Neutrophil (primary cell): Measurements from ENCODE around the gene ENOPH1.
"Not testable (repeated sequence)": the region's sequence is repeated elsewhere in the genome, so short reads cannot be mapped to it uniquely, and the experiment has no call there.

Experiments used
- H3K27ac ChIP-seq: fragments of 200-600 bp; sonication (generic); 2 replicates; pipeline ENCODE4 v1.5.1; 2016; ENCODE audit warnings: mild to moderate bottlenecking, moderate library complexity
- H3K27me3 ChIP-seq: fragments of 200-600 bp; sonication (generic); 2 replicates; pipeline ENCODE4 v1.6.0; 2016; ENCODE audit warnings: mild to moderate bottlenecking
- H3K36me3 ChIP-seq: fragments of 200-600 bp; sonication (generic); 2 replicates; pipeline ENCODE4 v1.5.1; 2017
- H3K4me1 ChIP-seq, 2 experiments: fragments of 200-600 bp in 1 of 2; sonication (generic) in 1 of 2; 1 replicate in 1 of 2; 2 replicates in 1 of 2; pipeline versions ENCODE4 v1.5.1 to v1.6.1; 2013 to 2016; ENCODE audit warnings: low read depth in 1 of 2, low read length in 1 of 2, mild to moderate bottlenecking in 1 of 2, moderate library complexity in 1 of 2; ENCODE audit not compliant: control insufficient read depth in 1 of 2, insufficient read depth in 1 of 2
- H3K4me3 ChIP-seq, 2 experiments: fragments of 200-600 bp in 1 of 2; sonication (generic) in 1 of 2; 1 replicate in 1 of 2; 2 replicates in 1 of 2; pipeline ENCODE4 v1.5.1; 2013 to 2016; ENCODE audit warnings: low read depth in 1 of 2, low read length in 1 of 2, mild to moderate bottlenecking in 1 of 2, moderate library complexity in 1 of 2
- H3K9me3 ChIP-seq: fragments of 200-600 bp; sonication (generic); 2 replicates; pipeline ENCODE4 v1.5.1; 2016
- CTCF ChIP-seq: fragments of 200-600 bp; sonication (generic); IDR thresholded peaks from 2 replicates; pipeline ENCODE4 v1.5.1; 2016; ENCODE audit warnings: antibody characterized with exemption

Gene ENOPH1

GRCh38 chr4:82388405-82388804 lies 42.0 kb upstream of the ENOPH1 start:
- H3K4me1 ChIP-seq, result no peaks in the 10 kb centered on the region
- H3K36me3 ChIP-seq, result no peaks in the 10 kb centered on the region
- H3K27ac ChIP-seq, result no peak overlapping the region
- H3K27me3 ChIP-seq, result no peaks in the 10 kb centered on the region
- TF ChIP-seq CTCF, result no peak
- H3K4me3 ChIP-seq, result no peak overlapping the region
- H3K9me3 ChIP-seq, result no peaks in the 10 kb centered on the region

- not testable (repeated sequence) for H3K4me1 ChIP-seq, H3K4me3 ChIP-seq, H3K27me3 ChIP-seq, H3K36me3 ChIP-seq, H3K27ac ChIP-seq, H3K9me3 ChIP-seq
Measured at GRCh38 chr4:82390061-82390460, 40.3 kb upstream of the ENOPH1 start.

- Histone ChIP-seq H3K4me1 (no peaks in the 10 kb centered on the region), H3K36me3 (no peaks in the 10 kb centered on the region), H3K27ac (no peak overlapping the region), H3K27me3 (no peaks in the 10 kb centered on the region), H3K9me3 (no peaks in the 10 kb centered on the region), H3K4me3 (no peak overlapping the region)
- TF ChIP-seq CTCF, result no peak
Measured at GRCh38 chr4:82394896-82395295, 35.5 kb upstream of the ENOPH1 start.

- H3K27ac ChIP-seq, result no peak overlapping the region
- no peaks in the 10 kb centered on the region for H3K27me3 ChIP-seq
- no peaks in the 10 kb centered on the region for H3K4me1 ChIP-seq
- no peak overlapping the region for H3K4me3 ChIP-seq
- H3K9me3 ChIP-seq, result no peaks in the 10 kb centered on the region
- no peaks in the 10 kb centered on the region for H3K36me3 ChIP-seq
- no peak for TF ChIP-seq CTCF
Measured at GRCh38 chr4:82397527-82397926, 32.9 kb upstream of the ENOPH1 start.

GRCh38 chr4:82398263-82398662 lies 32.1 kb upstream of the ENOPH1 start:
- no peak overlapping the region for H3K4me3 ChIP-seq

GRCh38 chr4:82401600-82401999 lies 28.8 kb upstream of the ENOPH1 start:
- H3K27me3 ChIP-seq, result no peaks in the 10 kb centered on the region
- H3K4me1 ChIP-seq, result no peaks in the 10 kb centered on the region
- TF ChIP-seq CTCF, result no peak
- H3K9me3 ChIP-seq, result no peaks in the 10 kb centered on the region
- no peak overlapping the region for H3K4me3 ChIP-seq
- H3K36me3 ChIP-seq, result no peaks in the 10 kb centered on the region
- H3K27ac ChIP-seq, result no peak overlapping the region

More at GRCh38 chr4:82398263-82398662, 32.1 kb upstream of the ENOPH1 start:
- H3K4me1 ChIP-seq, result no peaks in the 10 kb centered on the region
- no peaks in the 10 kb centered on the region for H3K27me3 ChIP-seq
- no peaks in the 10 kb centered on the region for H3K36me3 ChIP-seq
- no peaks in the 10 kb centered on the region for H3K9me3 ChIP-seq
- no peak for TF ChIP-seq CTCF
- no peak overlapping the region for H3K27ac ChIP-seq
